Choroid plexus epithelial cell (primary cell): ENCODE data around the gene DDX53.
A peak's percentile ranks its signal among the peaks of the same experiment; 100 is the strongest.

Experiments used
- DNase-seq: peaks from one replicate; pipeline ENCODE4 v3.0.0-alpha.2; 2010; ENCODE audit warnings: low read depth
- H3K4me3 ChIP-seq: 2 replicates; pipeline ENCODE4 v1.5.1; 2011; ENCODE audit warnings: low read depth, mild to moderate bottlenecking, control low read depth, low read length, moderate library complexity
- TF ChIP-seq, protein P1 (sequence below): conservative IDR thresholded peaks from 2 replicates; pipeline ENCODE4 v1.5.1; 2011; ENCODE audit warnings: low read depth, mild to moderate bottlenecking, control low read depth, inconsistent platforms, low read length, moderate library complexity

The DDX53 gene

DNA sequence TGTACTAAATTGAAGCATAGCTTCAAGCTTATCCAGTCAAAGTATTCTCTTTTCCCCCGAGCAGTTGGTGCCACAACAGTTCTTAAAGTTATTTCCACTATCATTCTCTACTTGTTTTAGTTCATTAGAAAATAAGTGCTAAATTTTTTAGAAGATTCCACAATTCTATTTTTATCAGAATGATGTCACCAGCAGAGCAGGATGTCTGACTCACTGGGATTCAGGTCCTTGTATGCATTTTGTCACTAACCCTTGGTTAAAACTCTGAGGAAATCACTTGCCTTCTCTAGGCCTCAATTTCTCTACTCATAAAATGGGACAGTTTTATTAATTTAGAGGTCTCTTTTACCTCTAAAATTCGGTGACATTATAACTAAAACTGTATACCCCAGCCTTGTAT lies 3.4 kb downstream of the DDX53 start:
- TF ChIP-seq, protein P1, sequence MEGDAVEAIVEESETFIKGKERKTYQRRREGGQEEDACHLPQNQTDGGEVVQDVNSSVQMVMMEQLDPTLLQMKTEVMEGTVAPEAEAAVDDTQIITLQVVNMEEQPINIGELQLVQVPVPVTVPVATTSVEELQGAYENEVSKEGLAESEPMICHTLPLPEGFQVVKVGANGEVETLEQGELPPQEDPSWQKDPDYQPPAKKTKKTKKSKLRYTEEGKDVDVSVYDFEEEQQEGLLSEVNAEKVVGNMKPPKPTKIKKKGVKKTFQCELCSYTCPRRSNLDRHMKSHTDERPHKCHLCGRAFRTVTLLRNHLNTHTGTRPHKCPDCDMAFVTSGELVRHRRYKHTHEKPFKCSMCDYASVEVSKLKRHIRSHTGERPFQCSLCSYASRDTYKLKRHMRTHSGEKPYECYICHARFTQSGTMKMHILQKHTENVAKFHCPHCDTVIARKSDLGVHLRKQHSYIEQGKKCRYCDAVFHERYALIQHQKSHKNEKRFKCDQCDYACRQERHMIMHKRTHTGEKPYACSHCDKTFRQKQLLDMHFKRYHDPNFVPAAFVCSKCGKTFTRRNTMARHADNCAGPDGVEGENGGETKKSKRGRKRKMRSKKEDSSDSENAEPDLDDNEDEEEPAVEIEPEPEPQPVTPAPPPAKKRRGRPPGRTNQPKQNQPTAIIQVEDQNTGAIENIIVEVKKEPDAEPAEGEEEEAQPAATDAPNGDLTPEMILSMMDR: no peak
- peak; percentile 46 for DNase-seq
- H3K4me3 ChIP-seq: no peak overlapping the region

DNA sequence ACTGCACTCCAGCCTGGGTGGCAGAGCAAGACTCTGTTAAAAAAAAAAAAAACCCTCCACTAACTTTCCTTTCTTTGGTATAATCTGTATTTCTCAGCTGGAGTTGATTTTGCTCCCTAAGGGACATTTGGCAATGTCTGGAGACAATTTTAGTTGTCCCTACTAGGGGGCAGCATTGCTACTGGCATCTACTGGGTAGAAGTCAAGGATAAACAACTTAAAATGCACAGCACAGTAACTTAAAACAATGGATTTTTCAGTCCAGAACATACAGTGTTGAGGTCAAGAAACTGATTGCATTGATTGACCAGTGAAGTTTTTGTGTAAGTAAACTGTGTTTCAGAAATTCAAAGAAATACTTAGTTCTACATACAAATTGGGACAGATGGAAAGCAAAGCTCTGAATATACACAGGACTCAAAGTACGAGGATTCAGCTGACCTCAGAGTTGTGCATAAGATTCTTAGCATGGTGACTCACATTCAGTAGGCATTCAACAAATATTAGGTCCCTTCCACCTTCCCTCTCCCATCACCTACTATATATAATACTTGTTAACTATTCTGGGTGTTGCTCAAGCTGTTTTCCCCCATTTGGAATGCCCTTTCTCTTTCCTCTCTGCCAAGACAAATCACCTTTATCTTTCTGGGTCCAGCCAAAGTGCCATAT lies 8.8 kb downstream of the DDX53 start:
- no peak overlapping the region for H3K4me3 ChIP-seq
- peak; percentile 57 for DNase-seq
- TF ChIP-seq, protein P1: peak; percentile 54

DNA sequence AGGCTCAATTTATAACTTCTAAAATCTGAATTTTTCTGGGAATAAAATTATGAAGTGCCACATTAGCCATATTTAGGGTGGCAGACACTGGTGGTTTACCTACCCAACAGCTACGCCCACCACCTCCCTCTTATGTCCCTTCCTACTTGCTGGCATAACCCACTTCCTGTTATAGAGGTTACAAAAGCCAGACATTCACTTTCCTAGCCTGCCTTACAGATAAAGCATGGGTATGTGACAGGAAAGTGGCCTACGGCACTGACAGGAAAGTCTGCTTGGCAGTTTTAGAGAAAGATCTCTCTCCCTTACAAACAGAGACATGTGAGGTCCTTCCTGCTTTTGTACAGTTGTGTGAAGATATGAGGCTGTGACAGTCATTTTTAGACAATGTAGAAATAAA lies 12.4 kb downstream of the DDX53 start:
- no peak overlapping the region for H3K4me3 ChIP-seq
- TF ChIP-seq, protein P1: no peak
- DNase-seq: no peak

DNA sequence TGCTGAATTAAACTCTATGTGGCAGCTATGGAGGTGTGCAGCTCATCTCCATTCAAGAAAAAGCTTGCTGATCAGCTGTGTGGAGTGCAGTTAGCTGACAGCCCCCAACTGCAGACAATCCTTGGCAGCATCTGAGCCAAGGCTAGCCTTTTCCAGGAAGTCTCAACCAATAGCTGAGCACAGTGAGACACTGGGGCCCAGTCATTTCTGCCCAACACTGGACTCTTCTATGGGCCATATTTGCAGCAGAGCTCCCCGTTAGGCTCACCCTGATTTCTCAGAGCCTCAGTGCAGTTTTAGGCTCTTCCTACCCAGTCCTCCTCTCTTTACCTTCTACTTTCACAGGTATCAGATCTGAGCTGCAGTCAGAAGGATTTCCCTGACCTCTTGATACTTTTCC lies 12.9 kb downstream of the DDX53 start:
- TF ChIP-seq, protein P1: no peak
- no peak for DNase-seq
- H3K4me3 ChIP-seq: no peak overlapping the region

DNA sequence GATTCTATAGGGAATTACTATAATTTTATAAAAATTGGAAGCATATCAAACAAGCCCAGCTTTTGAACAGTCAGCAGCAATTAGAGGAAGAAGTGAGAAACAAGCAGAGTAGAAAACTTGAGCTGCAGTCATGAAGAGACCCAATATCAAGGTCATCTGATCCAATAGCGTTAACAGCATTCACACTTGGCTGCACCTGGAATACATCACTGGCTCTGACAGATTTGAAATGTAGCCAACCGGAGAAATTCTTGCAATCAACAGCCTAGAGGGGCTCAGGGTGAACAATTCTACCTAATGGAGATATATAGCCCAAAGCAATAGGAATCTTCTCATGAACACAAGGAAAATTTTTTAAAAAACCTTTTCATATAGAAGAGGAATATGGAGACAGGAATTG lies 13.6 kb downstream of the DDX53 start:
- TF ChIP-seq, protein P1: no peak
- no peak overlapping the region for H3K4me3 ChIP-seq
- DNase-seq: no peak

DNA sequence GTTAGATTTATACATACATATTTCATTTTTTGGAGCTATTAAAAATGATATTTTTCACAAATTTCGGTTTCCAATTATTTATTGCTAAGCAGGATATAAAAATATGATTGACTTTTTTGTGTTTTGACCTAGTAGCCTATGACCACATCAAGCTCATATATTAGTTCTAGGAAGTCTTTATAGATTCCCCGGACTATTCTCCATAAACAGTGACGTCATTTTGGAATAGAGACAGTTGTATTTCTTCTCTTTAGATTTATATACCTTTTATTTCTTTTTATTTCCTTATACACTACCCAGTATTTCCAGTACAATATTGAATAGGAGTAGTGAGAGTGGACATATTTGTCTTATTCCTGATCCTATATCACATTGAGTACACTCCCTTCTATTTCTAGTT lies 31.8 kb downstream of the DDX53 start:
- no peak overlapping the region for H3K4me3 ChIP-seq
- DNase-seq: no peak
- TF ChIP-seq, protein P1: no peak

DNA sequence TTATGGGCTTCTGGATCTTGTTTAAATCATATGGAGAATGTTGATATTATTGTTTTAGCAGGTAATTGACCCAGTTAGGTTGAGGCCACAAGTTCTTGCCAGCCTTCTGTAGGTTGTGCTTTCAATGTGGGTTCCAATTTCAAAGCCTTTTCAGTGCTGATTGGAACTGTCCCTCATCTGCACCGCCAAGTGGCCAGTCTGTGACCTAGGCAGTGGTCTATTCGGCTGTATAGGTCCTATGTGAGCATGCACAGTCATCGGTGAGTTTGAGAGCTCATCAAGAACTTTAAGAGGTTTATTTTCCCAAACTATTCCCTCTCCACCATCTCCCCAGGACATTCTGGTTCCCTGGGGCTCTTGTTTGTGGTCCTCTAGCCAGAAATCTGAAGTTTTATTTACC lies 35.7 kb downstream of the DDX53 start:
- no peak for DNase-seq
- TF ChIP-seq, protein P1: no peak
- no peak overlapping the region for H3K4me3 ChIP-seq
